Peyer's patch (tissue), 4 donors: ENCODE data around the gene ARIH2.

Experiments
- POLR2A ChIP-seq, 2 donors: fragments of 450-650 bp; IDR thresholded peaks; one replicate each; pipeline ENCODE4 v1.5.1; 2017; ENCODE audit warnings: antibody characterized with exemption in 2 of 2, mild to moderate bottlenecking in 2 of 2, moderate library complexity in 2 of 2
- TF ChIP-seq, protein P1 (sequence below), 6 experiments: fragments of 450-650 bp in 4 of 6; fragments of 200-600 bp in 2 of 6; sonication (generic) in 1 of 6; IDR thresholded peaks; one replicate each; pipeline ENCODE4 v1.5.1; 2017 to 2019; ENCODE audit warnings: antibody characterized with exemption in 6 of 6, mild to moderate bottlenecking in 3 of 6, moderate library complexity in 1 of 6

DNA sequence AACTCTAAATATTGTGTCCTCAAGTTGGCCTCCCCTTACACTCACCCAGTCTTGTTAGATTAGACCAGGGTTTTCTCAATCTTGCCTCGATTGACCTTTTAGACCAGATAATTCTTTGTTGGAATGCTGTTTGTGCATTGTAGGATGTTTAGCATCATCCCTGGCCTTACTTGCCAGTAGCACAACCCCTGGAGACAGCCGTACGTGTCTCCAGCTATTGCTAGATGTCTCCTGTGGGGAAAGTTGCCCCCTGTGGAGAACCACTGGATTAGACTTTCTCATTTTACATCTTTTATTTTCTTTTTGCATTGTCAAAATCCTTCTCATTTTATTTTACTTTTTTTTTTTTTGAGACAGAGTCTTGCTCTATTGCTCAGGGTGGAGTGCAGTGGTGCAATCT lies 90.8 kb downstream of the ARIH2 start:
- TF ChIP-seq, protein P1, sequence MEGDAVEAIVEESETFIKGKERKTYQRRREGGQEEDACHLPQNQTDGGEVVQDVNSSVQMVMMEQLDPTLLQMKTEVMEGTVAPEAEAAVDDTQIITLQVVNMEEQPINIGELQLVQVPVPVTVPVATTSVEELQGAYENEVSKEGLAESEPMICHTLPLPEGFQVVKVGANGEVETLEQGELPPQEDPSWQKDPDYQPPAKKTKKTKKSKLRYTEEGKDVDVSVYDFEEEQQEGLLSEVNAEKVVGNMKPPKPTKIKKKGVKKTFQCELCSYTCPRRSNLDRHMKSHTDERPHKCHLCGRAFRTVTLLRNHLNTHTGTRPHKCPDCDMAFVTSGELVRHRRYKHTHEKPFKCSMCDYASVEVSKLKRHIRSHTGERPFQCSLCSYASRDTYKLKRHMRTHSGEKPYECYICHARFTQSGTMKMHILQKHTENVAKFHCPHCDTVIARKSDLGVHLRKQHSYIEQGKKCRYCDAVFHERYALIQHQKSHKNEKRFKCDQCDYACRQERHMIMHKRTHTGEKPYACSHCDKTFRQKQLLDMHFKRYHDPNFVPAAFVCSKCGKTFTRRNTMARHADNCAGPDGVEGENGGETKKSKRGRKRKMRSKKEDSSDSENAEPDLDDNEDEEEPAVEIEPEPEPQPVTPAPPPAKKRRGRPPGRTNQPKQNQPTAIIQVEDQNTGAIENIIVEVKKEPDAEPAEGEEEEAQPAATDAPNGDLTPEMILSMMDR (IDR thresholded peaks at IDR 0.05), result no peak
- no peak for TF ChIP-seq POLR2A (IDR thresholded peaks at IDR 0.05)
